ENCODE measurements around the gene PLEKHM2.
"Not testable (repeated sequence)": the region's sequence is repeated elsewhere in the genome, so short reads cannot be mapped to it uniquely, and the experiment has no call there.

Gene PLEKHM2

GRCh38 chr1:15649937-15650336, 34.2 kb upstream of the PLEKHM2 start:
- DNase-seq (ENCODE audit: low read depth), result no peak
- TF ChIP-seq, protein P1, sequence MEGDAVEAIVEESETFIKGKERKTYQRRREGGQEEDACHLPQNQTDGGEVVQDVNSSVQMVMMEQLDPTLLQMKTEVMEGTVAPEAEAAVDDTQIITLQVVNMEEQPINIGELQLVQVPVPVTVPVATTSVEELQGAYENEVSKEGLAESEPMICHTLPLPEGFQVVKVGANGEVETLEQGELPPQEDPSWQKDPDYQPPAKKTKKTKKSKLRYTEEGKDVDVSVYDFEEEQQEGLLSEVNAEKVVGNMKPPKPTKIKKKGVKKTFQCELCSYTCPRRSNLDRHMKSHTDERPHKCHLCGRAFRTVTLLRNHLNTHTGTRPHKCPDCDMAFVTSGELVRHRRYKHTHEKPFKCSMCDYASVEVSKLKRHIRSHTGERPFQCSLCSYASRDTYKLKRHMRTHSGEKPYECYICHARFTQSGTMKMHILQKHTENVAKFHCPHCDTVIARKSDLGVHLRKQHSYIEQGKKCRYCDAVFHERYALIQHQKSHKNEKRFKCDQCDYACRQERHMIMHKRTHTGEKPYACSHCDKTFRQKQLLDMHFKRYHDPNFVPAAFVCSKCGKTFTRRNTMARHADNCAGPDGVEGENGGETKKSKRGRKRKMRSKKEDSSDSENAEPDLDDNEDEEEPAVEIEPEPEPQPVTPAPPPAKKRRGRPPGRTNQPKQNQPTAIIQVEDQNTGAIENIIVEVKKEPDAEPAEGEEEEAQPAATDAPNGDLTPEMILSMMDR (conservative IDR thresholded peaks at IDR 0.05; ENCODE audit: control insufficient read depth, insufficient read depth, low read depth, low read length), result no peak
- H3K4me3 ChIP-seq (ENCODE audit: control insufficient read depth, low read depth, low read length), result no peak overlapping the region

DNA sequence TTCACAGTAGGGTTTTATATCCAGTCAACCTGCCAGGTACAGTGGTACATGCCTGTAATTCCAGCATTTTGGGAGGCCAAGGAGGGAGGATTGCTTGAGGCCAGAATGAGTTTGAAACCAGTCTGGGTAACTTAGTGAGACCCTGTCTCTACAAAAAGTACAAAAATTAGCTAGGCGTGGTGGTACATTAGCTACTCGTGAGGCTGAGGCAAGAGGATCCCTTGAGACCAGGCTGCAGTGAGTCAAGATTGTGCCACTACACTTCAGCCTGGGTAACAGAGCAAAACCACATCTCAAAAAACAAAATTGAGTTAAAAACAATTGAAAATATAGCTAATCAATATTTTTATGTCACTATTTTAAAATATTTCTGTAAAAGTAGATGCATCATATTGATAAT, 33.7 kb upstream of the PLEKHM2 start:
- peak; percentile 45 for DNase-seq (ENCODE audit: low read depth)
- H3K4me3 ChIP-seq (ENCODE audit: control insufficient read depth, low read depth, low read length), result no peak overlapping the region
- TF ChIP-seq, protein P1 (conservative IDR thresholded peaks at IDR 0.05; ENCODE audit: control insufficient read depth, insufficient read depth, low read depth, low read length), result no peak

- H3K4me3 ChIP-seq (ENCODE audit: control insufficient read depth, low read depth, low read length); DNase-seq (ENCODE audit: low read depth): not testable (repeated sequence)
Observed at GRCh38 chr1:15652130-15652529, 32.0 kb upstream of the PLEKHM2 start.

DNA sequence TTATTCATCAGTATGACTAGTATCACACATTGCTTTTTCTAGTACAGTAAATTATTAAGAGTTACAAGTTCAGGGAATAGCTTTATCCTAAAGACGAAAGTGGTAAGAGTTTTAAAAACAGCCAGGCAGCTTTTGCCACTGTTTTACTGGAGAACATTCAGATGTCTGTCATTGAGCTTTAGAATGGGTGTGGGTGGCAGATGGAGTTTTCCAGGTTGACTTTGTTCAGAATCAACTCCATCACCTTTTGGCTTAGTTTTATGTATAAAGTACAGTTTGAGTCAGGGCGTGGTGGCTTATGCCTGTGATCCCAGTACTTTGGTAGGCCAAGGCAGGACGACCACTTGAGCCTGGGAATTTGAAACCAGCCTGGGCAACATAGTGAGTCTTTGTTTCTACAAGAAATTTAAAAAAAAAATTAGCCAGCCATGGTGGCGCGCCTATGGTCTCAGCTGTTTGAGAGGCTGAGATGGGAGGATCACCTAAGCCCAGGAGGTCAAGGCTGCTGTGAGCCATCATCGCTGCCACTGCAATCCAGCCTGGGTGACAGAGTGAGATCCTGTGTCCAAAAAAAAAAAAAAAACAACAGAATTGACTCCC, 29.9 kb upstream of the PLEKHM2 start:
- no peak for DNase-seq (ENCODE audit: low read depth)
- TF ChIP-seq, protein P1 (conservative IDR thresholded peaks at IDR 0.05; ENCODE audit: control insufficient read depth, insufficient read depth, low read depth, low read length), result no peak
- no peak overlapping the region for H3K4me3 ChIP-seq (ENCODE audit: control insufficient read depth, low read depth, low read length)

DNA sequence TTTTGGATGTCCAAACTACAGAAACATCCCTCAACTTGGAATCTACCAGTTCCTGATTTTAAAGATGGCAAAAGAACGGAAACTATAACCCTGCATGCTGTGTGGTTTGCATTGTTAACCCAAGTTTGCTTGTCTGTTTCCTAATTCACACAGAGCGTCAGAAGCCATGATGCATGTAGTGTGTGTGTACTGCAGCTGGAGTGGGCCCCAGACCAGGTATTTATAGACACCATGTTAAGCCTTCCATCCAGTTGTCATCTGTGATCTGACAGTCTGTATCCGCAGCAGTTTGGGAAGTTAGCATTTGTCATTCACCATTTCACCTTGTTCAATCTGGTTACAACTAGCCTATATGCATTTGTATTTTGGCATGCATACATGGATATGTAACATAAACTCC, 27.7 kb upstream of the PLEKHM2 start:
- H3K4me3 ChIP-seq (ENCODE audit: control insufficient read depth, low read depth, low read length), result no peak overlapping the region
- DNase-seq (ENCODE audit: low read depth), result no peak
- TF ChIP-seq, protein P1 (conservative IDR thresholded peaks at IDR 0.05; ENCODE audit: control insufficient read depth, insufficient read depth, low read depth, low read length), result no peak

DNA sequence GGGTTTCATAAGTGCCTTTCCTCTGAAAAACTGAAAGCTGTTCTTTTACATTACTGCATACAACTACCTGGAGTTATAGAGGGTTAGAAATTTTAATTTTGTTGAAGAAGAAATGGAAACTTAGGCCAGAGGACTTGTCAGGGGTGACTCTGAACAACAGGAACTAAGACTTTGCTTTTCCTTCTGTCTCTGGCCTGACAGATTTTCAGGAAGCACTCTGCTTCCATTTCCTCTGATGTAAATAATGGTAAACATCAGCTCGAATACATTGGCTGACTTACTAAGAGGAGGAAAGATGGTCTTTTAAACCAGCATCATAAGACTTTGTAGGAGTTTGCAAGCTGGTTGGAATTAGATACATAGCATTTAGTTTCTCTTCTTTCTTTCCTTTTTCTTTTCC, 27.1 kb upstream of the PLEKHM2 start:
- no peak overlapping the region for H3K4me3 ChIP-seq (ENCODE audit: control insufficient read depth, low read depth, low read length)
- DNase-seq (ENCODE audit: low read depth), result no peak
- TF ChIP-seq, protein P1 (conservative IDR thresholded peaks at IDR 0.05; ENCODE audit: control insufficient read depth, insufficient read depth, low read depth, low read length), result no peak

DNA sequence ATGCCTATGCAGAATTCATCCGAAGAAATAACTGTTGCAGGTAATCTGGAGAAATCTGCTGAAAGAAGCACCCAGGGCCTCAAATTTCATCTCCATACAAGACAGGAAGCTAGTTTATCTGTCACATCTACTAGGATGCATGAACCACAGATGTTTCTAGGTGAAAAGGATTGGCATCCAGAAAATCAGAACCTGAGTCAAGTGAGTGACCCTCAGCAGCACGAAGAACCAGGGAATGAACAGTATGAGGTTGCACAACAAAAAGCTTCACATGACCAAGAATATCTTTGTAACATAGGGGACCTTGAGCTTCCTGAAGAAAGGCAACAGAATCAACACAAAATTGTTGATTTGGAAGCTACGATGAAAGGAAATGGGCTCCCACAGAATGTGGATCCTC, 24.0 kb upstream of the PLEKHM2 start:
- H3K4me3 ChIP-seq (ENCODE audit: control insufficient read depth, low read depth, low read length), result no peak overlapping the region
- TF ChIP-seq, protein P1 (conservative IDR thresholded peaks at IDR 0.05; ENCODE audit: control insufficient read depth, insufficient read depth, low read depth, low read length), result no peak
- no peak for DNase-seq (ENCODE audit: low read depth)
